H9 (cell line): ENCODE data around the gene ATG5. TPM values are rescaled to one million over a fixed set of nuclear protein-coding genes. Genes with fewer than 3 reads are reported as not detected.

ENCODE experiments used
- DNase-seq: peaks from one replicate; pipeline ENCODE4 v3.0.0-alpha.2; 2017
- H2AFZ ChIP-seq: one replicate; pipeline ENCODE4 v1.6.1; 2013; ENCODE audit warnings: mild to moderate bottlenecking, low read length, control low read depth, moderate library complexity
- H2AK5ac ChIP-seq: 2 replicates; pipeline ENCODE4 v1.6.1; 2013; ENCODE audit warnings: low read length, control low read depth, mixed read lengths; ENCODE audit not compliant: insufficient read length
- H2BK120ac ChIP-seq: one replicate; pipeline ENCODE4 v1.6.1; 2013; ENCODE audit warnings: low read depth, mild to moderate bottlenecking, low read length, control low read depth, inconsistent platforms; ENCODE audit not compliant: poor library complexity, severe bottlenecking
- H2BK12ac ChIP-seq: 2 replicates; pipeline ENCODE4 v1.6.1; 2013; ENCODE audit warnings: low read length, control low read depth, mixed read lengths, low read depth; ENCODE audit not compliant: insufficient read length
- H2BK15ac ChIP-seq: 2 replicates; pipeline ENCODE4 v1.6.1; 2013; ENCODE audit warnings: low read depth, low read length, control low read depth
- H2BK20ac ChIP-seq: one replicate; pipeline ENCODE4 v1.6.1; 2013; ENCODE audit warnings: low read depth, mild to moderate bottlenecking, low read length, control low read depth, inconsistent platforms; ENCODE audit not compliant: poor library complexity, severe bottlenecking
- H2BK5ac ChIP-seq: 2 replicates; pipeline ENCODE4 v1.6.1; 2013; ENCODE audit warnings: low read length, control low read depth, mixed read lengths; ENCODE audit not compliant: insufficient read length
- H3K14ac ChIP-seq: 2 replicates; pipeline ENCODE4 v1.6.1; 2013; ENCODE audit warnings: low read length, control low read depth; ENCODE audit not compliant: insufficient read depth
- H3K18ac ChIP-seq: 2 replicates; pipeline ENCODE4 v1.6.1; 2013; ENCODE audit warnings: low read depth, mild to moderate bottlenecking, mixed read lengths, low read length, control low read depth; ENCODE audit not compliant: insufficient read length
- H3K23ac ChIP-seq: 2 replicates; pipeline ENCODE4 v1.6.1; 2013; ENCODE audit warnings: low read length, control low read depth, mixed read lengths, low read depth; ENCODE audit not compliant: insufficient read length
- H3K23me2 ChIP-seq: 2 replicates; pipeline ENCODE4 v1.6.1; 2013; ENCODE audit warnings: low read depth, mild to moderate bottlenecking, mixed read lengths, low read length, control low read depth; ENCODE audit not compliant: insufficient read length, poor library complexity, severe bottlenecking
- H3K27ac ChIP-seq: 2 replicates; pipeline ENCODE4 v1.5.1; 2013; ENCODE audit warnings: low read length, control low read depth, mixed read lengths, low read depth; ENCODE audit not compliant: insufficient read length
- H3K27me3 ChIP-seq: 2 replicates; pipeline ENCODE4 v1.6.1; 2013; ENCODE audit warnings: low read length, control low read depth, inconsistent platforms; ENCODE audit not compliant: insufficient read depth
- H3K4ac ChIP-seq: 2 replicates; pipeline ENCODE4 v1.6.1; 2013; ENCODE audit warnings: low read depth, mild to moderate bottlenecking, control low read depth, inconsistent platforms, low read length, moderate library complexity
- H3K4me1 ChIP-seq: 2 replicates; pipeline ENCODE4 v1.6.1; 2013; ENCODE audit warnings: low read length, control low read depth, inconsistent platforms; ENCODE audit not compliant: insufficient read depth
- H3K4me2 ChIP-seq: 2 replicates; pipeline ENCODE4 v1.6.1; 2013; ENCODE audit warnings: low read length, control low read depth, mixed read lengths; ENCODE audit not compliant: insufficient read length, insufficient read depth
- H3K56ac ChIP-seq: 2 replicates; pipeline ENCODE4 v1.6.1; 2013; ENCODE audit warnings: low read depth, mild to moderate bottlenecking, mixed read lengths, low read length, control low read depth; ENCODE audit not compliant: insufficient read length
- H3K79me1 ChIP-seq: 2 replicates; pipeline ENCODE4 v1.6.1; 2013; ENCODE audit warnings: low read depth, mild to moderate bottlenecking, moderate library complexity, low read length, control low read depth, inconsistent platforms; ENCODE audit not compliant: insufficient read depth, poor library complexity, severe bottlenecking
- H3K79me2 ChIP-seq: 2 replicates; pipeline ENCODE4 v1.6.1; 2013; ENCODE audit warnings: low read length, control low read depth, inconsistent platforms; ENCODE audit not compliant: insufficient read depth
- H3K9ac ChIP-seq: 2 replicates; pipeline ENCODE4 v1.6.1; 2013; ENCODE audit warnings: low read length, control low read depth, mixed read lengths; ENCODE audit not compliant: insufficient read length; ENCODE audit errors: extremely low read depth
- H3K9me3 ChIP-seq: one replicate; pipeline ENCODE4 v1.6.1; 2013; ENCODE audit warnings: low read depth, low read length, inconsistent platforms; ENCODE audit not compliant: control insufficient read depth
- H3T11ph ChIP-seq: one replicate; pipeline ENCODE4 v1.6.1; 2013; ENCODE audit warnings: mild to moderate bottlenecking, low read length, control low read depth, inconsistent platforms
- H4K20me1 ChIP-seq: one replicate; pipeline ENCODE4 v1.6.1; 2013; ENCODE audit not compliant: control insufficient read depth, insufficient read length, insufficient read depth
- H4K5ac ChIP-seq: 2 replicates; pipeline ENCODE4 v1.6.1; 2013; ENCODE audit warnings: low read depth, mild to moderate bottlenecking, mixed read lengths, low read length, control low read depth; ENCODE audit not compliant: insufficient read length
- H4K8ac ChIP-seq: replicated peaks from 2 replicates; pipeline ENCODE4 v1.6.1; 2013; ENCODE audit warnings: low read length, control low read depth, mixed read lengths, low read depth; ENCODE audit not compliant: insufficient read length
- H4K91ac ChIP-seq: 2 replicates; pipeline ENCODE4 v1.6.1; 2013; ENCODE audit warnings: low read depth, mild to moderate bottlenecking, moderate library complexity, mixed read lengths, low read length, control low read depth; ENCODE audit not compliant: insufficient read length
- H3K27ac Mint-ChIP-seq, 3 experiments: 2 replicates in 2 of 3; 3 replicates in 1 of 3; pipeline ENCODE4 v1.8.0; 2020 to 2021; ENCODE audit warnings: mixed read lengths in 3 of 3, mild to moderate bottlenecking in 1 of 3, moderate library complexity in 1 of 3
- H3K27me3 Mint-ChIP-seq: 2 replicates; pipeline ENCODE4 v1.8.0; 2021; ENCODE audit warnings: low read depth, mild to moderate bottlenecking, moderate library complexity, mixed read lengths
- H3K36me3 Mint-ChIP-seq, 3 experiments: 2 replicates in 2 of 3; 3 replicates in 1 of 3; pipeline ENCODE4 v1.8.0; 2020 to 2021; ENCODE audit warnings: low read depth in 3 of 3, mixed read lengths in 3 of 3; ENCODE audit not compliant: insufficient read depth in 1 of 3
- H3K4me1 Mint-ChIP-seq, 2 experiments: 2 replicates each; pipeline ENCODE4 v1.8.0; 2020; ENCODE audit warnings: mixed read lengths in 2 of 2
- H3K4me3 Mint-ChIP-seq, 2 experiments: 2 replicates in 1 of 2; 3 replicates in 1 of 2; pipeline ENCODE4 v1.8.0; 2020 to 2021; ENCODE audit warnings: mild to moderate bottlenecking in 2 of 2, mixed read lengths in 2 of 2, moderate library complexity in 1 of 2
- H3K9me3 Mint-ChIP-seq, 2 experiments: 2 replicates in 1 of 2; 3 replicates in 1 of 2; pipeline ENCODE4 v1.8.0; 2020; ENCODE audit warnings: mild to moderate bottlenecking in 2 of 2, mixed read lengths in 2 of 2, moderate library complexity in 1 of 2
- CTCF ChIP-seq: fragments of 200-600 bp; sonication (generic); conservative IDR thresholded peaks from 3 replicates; pipeline ENCODE4 v1.8.0; 2021; ENCODE audit warnings: antibody characterized with exemption, mild to moderate bottlenecking
- WGBS: extraction: QIAGEN DNeasy Blood & Tissue Kit; methylation state at CpG from one replicate; pipeline ENCODE4 v1.1.7; 2013; ENCODE audit warnings: missing lambda C conversion rate, low lambda C conversion rate, mixed read lengths; ENCODE audit not compliant: insufficient read length; ENCODE audit errors: extremely low coverage; 5-methylcytosine and 5-hydroxymethylcytosine counted together
- total RNA-seq: library from RNA; stranded (reverse); gene quantifications from 2 replicates; pipeline ENCODE4 v1.2.1, GENCODE V29; 2021

ATG5 gene
- total RNA-seq, 1 experiment from 2014 or later = 36.7 TPM

GRCh38 chr6:106165885-106166485 lies 159.6 kb downstream of the ATG5 start:
- H4K5ac ChIP-seq = no peak overlapping the region
- no peaks in the 10 kb centered on the region for H3K79me2 ChIP-seq
- H3K27me3 ChIP-seq = no peaks in the 10 kb centered on the region; the same call in 1 of the 2 replicates
- H3K23ac ChIP-seq = no peak overlapping the region
- WGBS = no CpG with 5 or more reads among the region's 3 CpGs
- H4K91ac ChIP-seq = no peak overlapping the region
- H3K27ac Mint-ChIP-seq = no peak overlapping the region; a peak in 2 of 7 replicates
- no peak overlapping the region for H4K8ac ChIP-seq
- H3K4me3 Mint-ChIP-seq = no peak overlapping the region
- H3K56ac ChIP-seq = no peak overlapping the region
- no peak overlapping the region for H2AFZ ChIP-seq
- H3K36me3 Mint-ChIP-seq = no peaks in the 10 kb centered on the region; a peak in 2 of 7 replicates
- no peak overlapping the region for H3K14ac ChIP-seq
- H2BK15ac ChIP-seq = no peak overlapping the region
- DNase-seq = no peak
- no peaks in the 10 kb centered on the region for H4K20me1 ChIP-seq
- no peak overlapping the region for H3K9ac ChIP-seq
- H2AK5ac ChIP-seq = no peak overlapping the region
- no peak overlapping the region for H3K4me2 ChIP-seq
- H3K4me1 Mint-ChIP-seq = peaks cover 56 to 62% of the 10 kb centered on the region in 2 experiments
- H3K4me1 ChIP-seq = peaks cover 2% of the 10 kb centered on the region; the same call in 1 of the 2 replicates
- no peak overlapping the region for H3T11ph ChIP-seq
- H2BK5ac ChIP-seq = no peak overlapping the region
- H3K9me3 ChIP-seq = no peaks in the 10 kb centered on the region
- no peaks in the 10 kb centered on the region; a peak in 1 of 5 replicates for H3K9me3 Mint-ChIP-seq
- H2BK20ac ChIP-seq = no peak overlapping the region
- no peak overlapping the region for H2BK12ac ChIP-seq
- no peak for TF ChIP-seq CTCF
- no peak overlapping the region for H3K27ac ChIP-seq
- peaks cover 11% of the 10 kb centered on the region for H3K27me3 Mint-ChIP-seq
- H2BK120ac ChIP-seq = no peak overlapping the region
- no peaks in the 10 kb centered on the region for H3K23me2 ChIP-seq
- H3K18ac ChIP-seq = no peak overlapping the region
- no peak overlapping the region for H3K4ac ChIP-seq
- H3K79me1 ChIP-seq = no peaks in the 10 kb centered on the region
